RPMI7951 (cell line): ENCODE data around the gene TLR8. TPM values are rescaled to one million over a fixed set of nuclear protein-coding genes. Genes with fewer than 3 reads are reported as not detected.
"Not testable (repeated sequence)": the region's sequence is repeated elsewhere in the genome, so short reads cannot be mapped to it uniquely, and the experiment has no call there.

Source experiments
- DNase-seq: peaks from one replicate; pipeline ENCODE4 v3.0.0-alpha.2; 2012; ENCODE audit warnings: low read depth
- total RNA-seq: library from RNA; depleted of rRNA; stranded (reverse); fragments of >200 nt; shearing (Covaris generic); gene quantifications from 2 replicates; pipeline ENCODE4 v1.2.3, GENCODE V29; 2014

Gene TLR8
- total RNA-seq, 1 experiment from 2014 or later = not detected

- DNase-seq = peak; percentile 39
Observed at GRCh38 chrX:12946406-12946805, 40.0 kb downstream of the TLR8 start.

GRCh38 chrX:12946838-12947544 lies 40.6 kb downstream of the TLR8 start:
- DNase-seq = peak; percentile 86

GRCh38 chrX:12947545-12948235 lies 41.3 kb downstream of the TLR8 start:
- no peak for DNase-seq

- no peak for DNase-seq
Observed at GRCh38 chrX:12948495-12948894, 42.1 kb downstream of the TLR8 start.

- peak; percentile 64 for DNase-seq
Observed at GRCh38 chrX:12949205-12949926, 42.9 kb downstream of the TLR8 start.

- peak; percentile 90 for DNase-seq
Observed at GRCh38 chrX:12949927-12950656, 43.7 kb downstream of the TLR8 start.

- peak; percentile 11 for DNase-seq
Observed at GRCh38 chrX:12950851-12951594, 44.6 kb downstream of the TLR8 start.

GRCh38 chrX:12951595-12951975 lies 45.2 kb downstream of the TLR8 start:
- DNase-seq = no peak

- no peak for DNase-seq
Observed at GRCh38 chrX:12953420-12953819, 47.0 kb downstream of the TLR8 start.

- no peak for DNase-seq
Observed at GRCh38 chrX:12954376-12954775, 48.0 kb downstream of the TLR8 start.

- DNase-seq = no peak
Observed at GRCh38 chrX:12954981-12955380, 48.6 kb downstream of the TLR8 start.

- peak; percentile 93 for DNase-seq
Observed at GRCh38 chrX:12955882-12956703, 49.7 kb downstream of the TLR8 start.

- DNase-seq = peak; percentile 74
Observed at GRCh38 chrX:12956704-12957534, 50.5 kb downstream of the TLR8 start.

- DNase-seq = no peak
Observed at GRCh38 chrX:12958059-12958458, 51.6 kb downstream of the TLR8 start.

- DNase-seq = no peak
Observed at GRCh38 chrX:12958461-12958860, 52.0 kb downstream of the TLR8 start.

GRCh38 chrX:12961196-12961718 lies 54.8 kb downstream of the TLR8 start:
- no peak for DNase-seq

- no peak for DNase-seq
Observed at GRCh38 chrX:12962041-12962504, 55.7 kb downstream of the TLR8 start.

- not testable (repeated sequence) for DNase-seq
Observed at GRCh38 chrX:12963210-12963850, 56.9 kb downstream of the TLR8 start.
